ENCODE results near the gene CYP26B1. TPM values are rescaled to one million over a fixed set of nuclear protein-coding genes. Genes with fewer than 3 reads are reported as not detected.

The CYP26B1 gene
- total RNA-seq, 4 donors from 2014 or later: 1.8 to 4.8 (median 2.3) TPM

DNA sequence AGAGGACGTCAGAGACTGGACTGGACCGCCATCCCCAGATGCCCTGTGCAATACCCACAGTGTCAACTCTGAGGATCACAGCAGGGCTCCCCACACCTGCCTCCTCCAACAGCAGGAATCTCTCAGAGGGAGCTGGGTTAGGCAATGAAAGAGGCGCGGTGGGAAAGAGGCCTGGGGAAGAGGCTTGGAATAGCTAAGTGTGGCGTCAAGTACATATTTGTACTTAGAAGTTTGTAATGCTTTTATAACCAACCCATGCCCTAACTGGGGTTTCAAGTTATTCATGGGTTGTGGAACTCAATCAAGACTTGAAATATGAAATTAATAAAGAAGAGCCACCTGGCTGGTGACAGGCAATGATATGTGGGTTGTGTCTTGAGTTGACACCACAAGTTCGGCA lies 28.7 kb downstream of the CYP26B1 start:
- intact Hi-C loops (cut with DNase I; ENCODE audit: low total_unique reads): no loop called here
- ATAC-seq: no peak

DNA sequence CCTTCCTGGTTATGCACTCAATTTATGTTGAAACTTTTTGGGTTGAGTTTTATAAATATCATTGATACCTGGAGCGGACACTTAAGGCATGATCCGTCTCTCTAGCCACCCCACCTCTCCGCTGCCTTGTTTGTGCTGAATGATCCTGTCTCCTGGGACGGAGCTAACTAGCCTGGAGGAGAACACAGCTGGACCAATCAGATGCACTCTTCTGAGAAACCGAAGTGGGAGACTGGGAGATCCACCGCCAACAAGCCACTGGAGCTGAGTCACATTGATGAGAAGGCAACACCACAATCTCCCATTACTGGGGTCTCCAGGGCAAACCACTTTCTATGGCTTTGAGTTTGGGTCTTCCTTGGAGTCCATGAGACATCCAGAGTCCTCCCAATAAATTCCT lies 29.3 kb downstream of the CYP26B1 start:
- intact Hi-C loops (cut with DNase I; ENCODE audit: low total_unique reads) (no loop called here), in situ Hi-C loops (cut with MboI; ENCODE audit: low sequenced_read_pairs in 4 of 4) (no loop called here)
- H3K36me3 ChIP-seq: no peaks in the 10 kb centered on the region
- no peak for DNase-seq
- no peak for TF ChIP-seq POLR2A (IDR thresholded peaks at IDR 0.05)
- TF ChIP-seq, protein P1, sequence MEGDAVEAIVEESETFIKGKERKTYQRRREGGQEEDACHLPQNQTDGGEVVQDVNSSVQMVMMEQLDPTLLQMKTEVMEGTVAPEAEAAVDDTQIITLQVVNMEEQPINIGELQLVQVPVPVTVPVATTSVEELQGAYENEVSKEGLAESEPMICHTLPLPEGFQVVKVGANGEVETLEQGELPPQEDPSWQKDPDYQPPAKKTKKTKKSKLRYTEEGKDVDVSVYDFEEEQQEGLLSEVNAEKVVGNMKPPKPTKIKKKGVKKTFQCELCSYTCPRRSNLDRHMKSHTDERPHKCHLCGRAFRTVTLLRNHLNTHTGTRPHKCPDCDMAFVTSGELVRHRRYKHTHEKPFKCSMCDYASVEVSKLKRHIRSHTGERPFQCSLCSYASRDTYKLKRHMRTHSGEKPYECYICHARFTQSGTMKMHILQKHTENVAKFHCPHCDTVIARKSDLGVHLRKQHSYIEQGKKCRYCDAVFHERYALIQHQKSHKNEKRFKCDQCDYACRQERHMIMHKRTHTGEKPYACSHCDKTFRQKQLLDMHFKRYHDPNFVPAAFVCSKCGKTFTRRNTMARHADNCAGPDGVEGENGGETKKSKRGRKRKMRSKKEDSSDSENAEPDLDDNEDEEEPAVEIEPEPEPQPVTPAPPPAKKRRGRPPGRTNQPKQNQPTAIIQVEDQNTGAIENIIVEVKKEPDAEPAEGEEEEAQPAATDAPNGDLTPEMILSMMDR (IDR thresholded peaks at IDR 0.05 in 4 of 5, conservative IDR thresholded peaks at IDR 0.05 in 1 of 5): no peak
- ATAC-seq: no peak
- no peak overlapping the region for H3K27ac ChIP-seq
- peaks cover 0 to 2% (median 0%) of the 10 kb centered on the region in 3 donors for H3K27me3 ChIP-seq
- no peaks in the 10 kb centered on the region for H3K9me3 ChIP-seq
- H3K4me3 ChIP-seq: no peak overlapping the region
- H3K4me1 ChIP-seq: no peaks in the 10 kb centered on the region

More for the DNA sequence above, 28.7 kb downstream of the CYP26B1 start:
- no peak for TF ChIP-seq POLR2A (IDR thresholded peaks at IDR 0.05)
- TF ChIP-seq, protein P1 (IDR thresholded peaks at IDR 0.05 in 4 of 5, conservative IDR thresholded peaks at IDR 0.05 in 1 of 5): no peak
- Histone ChIP-seq H3K27ac (no peak overlapping the region), H3K27me3 (peaks cover 0 to 2% (median 0%) of the 10 kb centered on the region in 3 donors), H3K4me3 (no peak overlapping the region), H3K36me3 (no peaks in the 10 kb centered on the region), H3K9me3 (no peaks in the 10 kb centered on the region), H3K4me1 (no peaks in the 10 kb centered on the region)
- no peak for DNase-seq
- in situ Hi-C loops (cut with MboI; ENCODE audit: low sequenced_read_pairs in 4 of 4): no loop called here

- no peak for ATAC-seq
- intact Hi-C loops (cut with DNase I; ENCODE audit: low total_unique reads) (no loop called here), in situ Hi-C loops (cut with MboI; ENCODE audit: low sequenced_read_pairs in 4 of 4) (no loop called here)
- no peak for TF ChIP-seq POLR2A (IDR thresholded peaks at IDR 0.05)
- TF ChIP-seq, protein P1 (IDR thresholded peaks at IDR 0.05 in 4 of 5, conservative IDR thresholded peaks at IDR 0.05 in 1 of 5): no peak
- no peak overlapping the region for H3K4me3 ChIP-seq
- H3K9me3 ChIP-seq: no peaks in the 10 kb centered on the region
- H3K36me3 ChIP-seq: no peaks in the 10 kb centered on the region
- H3K4me1 ChIP-seq: no peaks in the 10 kb centered on the region
- H3K27me3 ChIP-seq: peaks cover 0 to 2% (median 0%) of the 10 kb centered on the region in 3 donors
- H3K27ac ChIP-seq: no peak overlapping the region
- DNase-seq: no peak
Observed at GRCh38 chr2:72117718-72118117, 29.9 kb downstream of the CYP26B1 start.

GRCh38 chr2:72117029-72117428 lies 30.6 kb downstream of the CYP26B1 start:
- H3K4me1 ChIP-seq: no peaks in the 10 kb centered on the region
- H3K27me3 ChIP-seq: peaks cover 0 to 2% (median 0%) of the 10 kb centered on the region in 3 donors
- intact Hi-C loops (cut with DNase I; ENCODE audit: low total_unique reads): no loop called here
- H3K9me3 ChIP-seq: no peaks in the 10 kb centered on the region
- ATAC-seq: no peak
- no peak for TF ChIP-seq POLR2A (IDR thresholded peaks at IDR 0.05)
- TF ChIP-seq, protein P1 (IDR thresholded peaks at IDR 0.05 in 4 of 5, conservative IDR thresholded peaks at IDR 0.05 in 1 of 5): no peak
- in situ Hi-C loops (cut with MboI; ENCODE audit: low sequenced_read_pairs in 4 of 4): no loop called here
- H3K27ac ChIP-seq: no peak overlapping the region
- DNase-seq: no peak
- no peaks in the 10 kb centered on the region for H3K36me3 ChIP-seq
- H3K4me3 ChIP-seq: no peak overlapping the region

DNA sequence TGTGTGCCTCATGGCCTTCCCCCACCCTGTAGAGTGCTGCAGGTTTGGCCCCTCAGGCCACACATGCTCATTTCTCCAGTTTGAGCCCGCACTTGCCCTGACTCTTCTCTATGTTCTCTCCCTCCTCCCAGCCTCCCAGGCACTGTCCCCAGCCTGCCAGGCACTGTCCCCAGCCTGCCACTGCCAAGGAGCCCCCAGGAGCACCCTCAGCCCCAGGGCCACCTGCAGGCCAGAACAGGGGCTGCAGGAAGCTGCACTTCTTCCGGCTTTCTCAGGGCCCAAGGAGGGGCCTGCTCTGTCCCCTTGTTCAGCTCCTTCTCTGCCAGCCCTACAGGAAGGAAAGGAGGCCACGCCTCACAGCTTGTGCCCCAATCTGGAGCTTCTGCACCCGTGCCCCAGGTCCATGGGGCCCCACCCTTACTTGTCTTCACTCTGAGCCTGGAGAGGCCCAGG lies 31.6 kb downstream of the CYP26B1 start:
- H3K36me3 ChIP-seq: no peaks in the 10 kb centered on the region
- H3K27me3 ChIP-seq: peaks cover 0 to 2% (median 0%) of the 10 kb centered on the region in 3 donors
- H3K4me1 ChIP-seq: no peaks in the 10 kb centered on the region
- DNase-seq (no peak), ATAC-seq (no peak)
- no peak overlapping the region for H3K27ac ChIP-seq
- in situ Hi-C loops (cut with MboI; ENCODE audit: low sequenced_read_pairs in 4 of 4) (no loop called here), intact Hi-C loops (cut with DNase I; ENCODE audit: low total_unique reads) (no loop called here)
- TF ChIP-seq, protein P1 (IDR thresholded peaks at IDR 0.05 in 4 of 5, conservative IDR thresholded peaks at IDR 0.05 in 1 of 5): no peak
- TF ChIP-seq POLR2A (IDR thresholded peaks at IDR 0.05): no peak
- no peaks in the 10 kb centered on the region for H3K9me3 ChIP-seq
- H3K4me3 ChIP-seq: no peak overlapping the region
